Osteoblast (primary cell): Measurements from ENCODE around the gene STIM2. TPM values are rescaled to one million over a fixed set of nuclear protein-coding genes. Genes with fewer than 3 reads are reported as not detected.

Experiments used
- DNase-seq: peaks from one replicate; pipeline ENCODE4 v3.0.0; 2011; ENCODE audit warnings: low spot score, mixed read lengths; ENCODE audit not compliant: insufficient read length; ENCODE audit errors: missing footprints
- H2AFZ ChIP-seq: 2 replicates; pipeline ENCODE4 v1.6.0; 2011; ENCODE audit warnings: mild to moderate bottlenecking, low read length
- H3K27ac ChIP-seq: 2 replicates; pipeline ENCODE4 v1.5.1; 2011; ENCODE audit warnings: mild to moderate bottlenecking, low read depth, low read length, moderate library complexity
- H3K27me3 ChIP-seq: 2 replicates; pipeline ENCODE4 v1.6.0; 2012; ENCODE audit warnings: mild to moderate bottlenecking, control low read depth, inconsistent platforms, low read length, moderate library complexity; ENCODE audit not compliant: insufficient read depth
- H3K36me3 ChIP-seq: 2 replicates; pipeline ENCODE4 v1.5.1; 2011; ENCODE audit warnings: mild to moderate bottlenecking, low read length, control low read depth, moderate library complexity; ENCODE audit not compliant: insufficient read depth
- H3K4me1 ChIP-seq: 2 replicates; pipeline ENCODE4 v1.5.1; 2011; ENCODE audit warnings: mild to moderate bottlenecking, low read length, control low read depth, moderate library complexity; ENCODE audit not compliant: insufficient read depth
- H3K4me2 ChIP-seq: 2 replicates; pipeline ENCODE4 v1.6.0; 2011; ENCODE audit warnings: mild to moderate bottlenecking, low read length; ENCODE audit not compliant: insufficient read depth
- H3K4me3 ChIP-seq: fragments of 200-600 bp; sonication (generic); 3 replicates; pipeline ENCODE4 v1.5.1; 2012; ENCODE audit warnings: mild to moderate bottlenecking, low read length, inconsistent platforms; ENCODE audit not compliant: insufficient read depth
- H3K79me2 ChIP-seq: 2 replicates; pipeline ENCODE4 v1.6.0; 2012; ENCODE audit warnings: mild to moderate bottlenecking, low read length, control low read depth, inconsistent platforms; ENCODE audit not compliant: insufficient read depth
- H3K9me3 ChIP-seq: 2 replicates; pipeline ENCODE4 v1.5.1; 2011; ENCODE audit warnings: low read depth, low read length, control low read depth
- H4K20me1 ChIP-seq: 2 replicates; pipeline ENCODE4 v1.6.0; 2012; ENCODE audit warnings: mild to moderate bottlenecking, low read length, control low read depth; ENCODE audit not compliant: insufficient read depth
- total RNA-seq: library from RNA; depleted of rRNA; stranded (reverse); fragments of >200 nt; gene quantifications from 2 replicates; pipeline ENCODE4 v1.2.3, GENCODE V29; 2012
- TF ChIP-seq, protein P1 (sequence below): IDR thresholded peaks from 2 replicates; pipeline ENCODE4 v1.5.1; 2011; ENCODE audit warnings: mild to moderate bottlenecking, low read depth, low read length, moderate library complexity; ENCODE audit errors: extremely low read depth

The STIM2 gene
- total RNA-seq, 1 donor, result 14.8 TPM

DNA sequence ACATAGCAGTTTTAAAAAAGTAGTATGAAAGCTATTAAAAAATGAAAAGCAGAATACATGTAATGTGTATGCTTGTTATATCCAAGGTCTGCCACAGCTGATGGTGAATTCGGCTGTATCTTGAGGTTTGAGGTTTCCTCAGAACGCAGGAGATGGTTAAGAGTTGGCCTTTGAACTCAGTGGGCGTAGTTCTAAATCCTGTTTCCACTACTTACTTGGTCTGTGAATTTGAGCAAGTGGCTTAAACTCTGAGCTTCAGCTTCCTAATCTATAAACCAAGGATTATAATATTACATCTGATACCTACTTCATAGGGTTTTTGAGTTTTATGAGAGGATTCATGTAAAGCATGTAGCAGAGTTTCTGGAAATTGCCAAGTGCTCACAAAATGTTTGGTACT, 125.2 kb downstream of the STIM2 start:
- H3K36me3 ChIP-seq, result no peaks in the 10 kb centered on the region
- no peak overlapping the region for H3K27ac ChIP-seq
- TF ChIP-seq, protein P1, sequence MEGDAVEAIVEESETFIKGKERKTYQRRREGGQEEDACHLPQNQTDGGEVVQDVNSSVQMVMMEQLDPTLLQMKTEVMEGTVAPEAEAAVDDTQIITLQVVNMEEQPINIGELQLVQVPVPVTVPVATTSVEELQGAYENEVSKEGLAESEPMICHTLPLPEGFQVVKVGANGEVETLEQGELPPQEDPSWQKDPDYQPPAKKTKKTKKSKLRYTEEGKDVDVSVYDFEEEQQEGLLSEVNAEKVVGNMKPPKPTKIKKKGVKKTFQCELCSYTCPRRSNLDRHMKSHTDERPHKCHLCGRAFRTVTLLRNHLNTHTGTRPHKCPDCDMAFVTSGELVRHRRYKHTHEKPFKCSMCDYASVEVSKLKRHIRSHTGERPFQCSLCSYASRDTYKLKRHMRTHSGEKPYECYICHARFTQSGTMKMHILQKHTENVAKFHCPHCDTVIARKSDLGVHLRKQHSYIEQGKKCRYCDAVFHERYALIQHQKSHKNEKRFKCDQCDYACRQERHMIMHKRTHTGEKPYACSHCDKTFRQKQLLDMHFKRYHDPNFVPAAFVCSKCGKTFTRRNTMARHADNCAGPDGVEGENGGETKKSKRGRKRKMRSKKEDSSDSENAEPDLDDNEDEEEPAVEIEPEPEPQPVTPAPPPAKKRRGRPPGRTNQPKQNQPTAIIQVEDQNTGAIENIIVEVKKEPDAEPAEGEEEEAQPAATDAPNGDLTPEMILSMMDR, result no peak
- H3K79me2 ChIP-seq, result no peaks in the 10 kb centered on the region
- H4K20me1 ChIP-seq, result no peaks in the 10 kb centered on the region
- H2AFZ ChIP-seq, result no peak overlapping the region
- no peaks in the 10 kb centered on the region for H3K9me3 ChIP-seq
- peak overlapping the region; percentile 6 for H3K4me2 ChIP-seq
- DNase-seq, result no peak
- H3K4me1 ChIP-seq, result no peaks in the 10 kb centered on the region
- no peaks in the 10 kb centered on the region for H3K27me3 ChIP-seq
- H3K4me3 ChIP-seq, result no peak overlapping the region

DNA sequence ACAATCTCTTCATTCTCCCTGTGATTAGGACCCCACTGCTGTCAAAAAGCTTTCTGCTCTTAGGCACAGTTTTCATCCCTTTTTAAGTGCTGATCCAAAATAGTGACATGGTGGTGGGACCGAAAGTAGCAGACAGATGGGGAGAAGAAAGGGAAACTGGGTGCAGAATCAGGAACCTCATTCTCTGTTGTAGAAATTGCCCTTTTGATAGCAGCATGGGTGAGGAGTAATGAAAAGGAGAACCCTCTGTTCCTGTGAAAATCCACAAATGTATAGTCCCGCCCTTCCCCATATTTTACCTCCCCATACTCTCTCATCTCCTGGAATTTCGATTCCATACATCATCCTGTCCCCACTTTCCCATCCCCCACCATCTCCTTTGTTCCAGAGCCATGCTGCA, 126.5 kb downstream of the STIM2 start:
- Histone ChIP-seq H3K4me3 (no peak overlapping the region), H3K4me2 (no peak overlapping the region), H2AFZ (no peak overlapping the region), H3K9me3 (no peaks in the 10 kb centered on the region), H4K20me1 (no peaks in the 10 kb centered on the region), H3K79me2 (no peaks in the 10 kb centered on the region), H3K27ac (no peak overlapping the region), H3K27me3 (no peaks in the 10 kb centered on the region), H3K4me1 (peaks cover under 1% of the 10 kb centered on the region), H3K36me3 (no peaks in the 10 kb centered on the region)
- TF ChIP-seq, protein P1, result no peak
- DNase-seq, result no peak

DNA sequence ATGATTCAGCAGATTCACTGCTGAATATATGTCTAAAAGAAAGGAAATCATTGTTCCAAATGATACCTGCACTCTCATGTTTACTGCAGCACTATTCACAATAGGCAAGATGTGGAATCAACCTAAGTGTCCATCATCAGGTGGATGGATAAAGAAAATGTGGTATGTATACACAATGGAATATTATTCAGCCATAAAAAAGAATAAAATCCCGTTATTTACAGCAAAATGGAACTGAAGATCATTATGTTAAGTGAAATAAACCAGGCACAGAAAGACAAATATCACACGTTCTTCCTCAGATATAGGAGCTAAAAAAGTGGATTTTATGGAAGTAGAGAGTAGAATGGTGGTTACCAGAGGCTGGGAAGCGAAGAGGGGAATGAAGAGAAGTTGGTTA, 130.4 kb downstream of the STIM2 start:
- no peaks in the 10 kb centered on the region for H3K9me3 ChIP-seq
- TF ChIP-seq, protein P1, result no peak
- H3K27ac ChIP-seq, result no peak overlapping the region
- H3K27me3 ChIP-seq, result no peaks in the 10 kb centered on the region
- no peaks in the 10 kb centered on the region for H3K36me3 ChIP-seq
- no peak overlapping the region for H3K4me3 ChIP-seq
- no peak for DNase-seq
- no peaks in the 10 kb centered on the region for H3K79me2 ChIP-seq
- H4K20me1 ChIP-seq, result no peaks in the 10 kb centered on the region
- H3K4me2 ChIP-seq, result no peak overlapping the region
- H2AFZ ChIP-seq, result no peak overlapping the region
- peaks cover 10% of the 10 kb centered on the region for H3K4me1 ChIP-seq

DNA sequence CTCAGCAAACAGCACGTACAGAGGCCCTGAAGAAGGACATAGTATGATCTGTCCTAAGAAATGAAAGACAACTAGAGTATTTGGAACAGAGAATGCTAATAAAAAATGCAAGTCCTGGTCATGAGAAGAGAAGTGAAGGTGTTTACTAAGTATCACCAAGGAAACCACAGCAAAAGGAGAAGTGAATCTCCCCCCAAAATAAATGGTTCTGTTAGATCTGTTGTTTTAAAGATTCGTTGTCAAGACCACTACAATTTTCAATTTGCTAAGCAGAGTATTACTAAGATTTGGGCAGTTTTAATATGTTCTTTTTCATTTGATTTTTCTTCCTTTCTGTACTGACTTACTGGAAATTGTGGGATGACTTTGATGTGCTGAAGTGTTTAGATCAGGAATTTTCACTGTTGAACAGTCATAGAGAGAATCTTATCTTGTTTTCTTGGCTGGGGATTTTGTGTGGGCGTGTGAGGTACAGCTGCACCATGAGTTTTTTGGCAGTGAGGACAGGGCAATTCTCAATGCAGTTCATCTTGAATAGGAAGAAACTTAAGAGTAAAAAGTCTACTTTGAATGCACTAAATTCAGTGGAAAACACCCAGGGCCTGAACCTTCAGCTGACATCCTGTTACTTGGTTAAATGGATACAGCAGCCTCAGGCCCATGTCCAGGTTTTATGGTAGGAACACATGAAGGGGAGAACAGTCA, 132.2 kb downstream of the STIM2 start:
- TF ChIP-seq, protein P1, result no peak
- H3K27me3 ChIP-seq, result no peaks in the 10 kb centered on the region
- no peaks in the 10 kb centered on the region for H3K36me3 ChIP-seq
- no peak for DNase-seq
- H3K27ac ChIP-seq, result peak overlapping the region; percentile 21
- H3K9me3 ChIP-seq, result no peaks in the 10 kb centered on the region
- no peak overlapping the region for H2AFZ ChIP-seq
- no peaks in the 10 kb centered on the region for H3K79me2 ChIP-seq
- peak overlapping the region; percentile 12 for H3K4me2 ChIP-seq
- no peak overlapping the region for H3K4me3 ChIP-seq
- H4K20me1 ChIP-seq, result no peaks in the 10 kb centered on the region
- H3K4me1 ChIP-seq, result peaks cover 10% of the 10 kb centered on the region
